Measurements from ENCODE around the gene PADI4. TPM values are rescaled to one million over a fixed set of nuclear protein-coding genes. Genes with fewer than 3 reads are reported as not detected.

The PADI4 gene
- total and polyA plus RNA-seq, 2 experiments from 2014 or later = 0.45 to 0.52 TPM

GRCh38 chr1:17318262-17318661, 10.3 kb downstream of the PADI4 start:
- ATAC-seq = no peak
- H2AFZ ChIP-seq = no peak overlapping the region
- no peak overlapping the region for H3K4me2 ChIP-seq
- H3K27me3 ChIP-seq (ENCODE audit: insufficient read depth) = no peaks in the 10 kb centered on the region
- H3K4me1 ChIP-seq (ENCODE audit: insufficient read depth) = peaks cover 18% of the 10 kb centered on the region; the same call in 1 of the 2 replicates
- no peak overlapping the region for H3K27ac ChIP-seq (ENCODE audit: low read depth)
- no peak overlapping the region for H3K4me3 ChIP-seq
- TF ChIP-seq STAT1 (IDR thresholded peaks at IDR 0.05; ENCODE audit: unreplicated experiment) (no peak), EZH2phosphoT487 (IDR thresholded peaks at IDR 0.05; ENCODE audit: unreplicated experiment) (no peak), REST (IDR thresholded peaks at IDR 0.05; ENCODE audit: unreplicated experiment) (no peak), ZNF462 (CRISPR knock-in tag; IDR thresholded peaks at IDR 0.05) (no peak), ETS1 (IDR thresholded peaks at IDR 0.05) (no peak), NANOG (IDR thresholded peaks at IDR 0.05; ENCODE audit: borderline replicate concordance) (no peak), ZNF114 (CRISPR knock-in tag; IDR thresholded peaks at IDR 0.05) (no peak)
- peaks cover 31% of the 10 kb centered on the region for H3K4me1 Mint-ChIP-seq
- H3K4me3 Mint-ChIP-seq = no peak overlapping the region
- H3K27ac Mint-ChIP-seq = no peak overlapping the region
- H3K36me3 ChIP-seq (ENCODE audit: insufficient read depth) = no peaks in the 10 kb centered on the region
- DNase-seq (ENCODE audit: low spot score) = no peak
- no peaks in the 10 kb centered on the region for H3K36me3 Mint-ChIP-seq (ENCODE audit: low read depth)
- H4K20me1 ChIP-seq (replicated peaks; ENCODE audit: insufficient read depth) = no peaks in the 10 kb centered on the region
- H3K79me2 ChIP-seq (replicated peaks; ENCODE audit: insufficient read depth) = no peaks in the 10 kb centered on the region
- no peaks in the 10 kb centered on the region for H3F3A ChIP-seq (replicated peaks; ENCODE audit: low read depth)
- H3K9me3 Mint-ChIP-seq = peaks cover 8% of the 10 kb centered on the region; the same call in 2 of the 3 replicates
- H3K27me3 Mint-ChIP-seq (ENCODE audit: insufficient read depth, low read depth, poor library complexity) = peaks cover 7% of the 10 kb centered on the region
- 0 out of 2 replicates have a peak, but pooled peaks cover 5% of the 10 kb centered on the region for H3K9me2 ChIP-seq (ENCODE audit: insufficient read depth)

Data from GM23338 (cell line).